ENCODE measurements around the gene WNT6. TPM values are rescaled to one million over a fixed set of nuclear protein-coding genes. Genes with fewer than 3 reads are reported as not detected.

The WNT6 gene
- total RNA-seq, 1 experiment from 2014 or later, result 8.1 TPM

DNA sequence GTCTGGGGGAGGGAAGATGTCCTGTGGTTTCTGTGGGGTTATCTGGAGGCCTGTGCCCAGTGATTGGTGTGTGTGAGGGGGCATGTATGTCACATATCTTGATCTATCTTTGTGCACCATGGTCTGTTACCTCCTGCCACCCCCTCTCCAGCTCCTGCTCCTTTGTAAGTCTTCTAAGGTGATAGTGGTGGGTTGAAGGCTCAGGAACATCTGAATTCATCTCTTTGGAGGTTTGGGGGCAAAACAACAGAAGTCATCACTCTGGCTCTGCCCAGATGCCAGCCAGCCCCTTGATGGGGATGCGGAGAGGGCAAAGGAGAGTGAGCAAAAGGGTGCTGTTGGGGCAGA, 2.7 kb upstream of the WNT6 start:
- Histone ChIP-seq H3K9me3 (ENCODE audit: control insufficient read depth, insufficient read depth, low read depth, low read length) (no peaks in the 10 kb centered on the region), H3K27me3 (ENCODE audit: control insufficient read depth, insufficient read depth, low read length) (peaks cover 10% of the 10 kb centered on the region), H3K27ac (ENCODE audit: low read length) (peak overlapping the region; percentile 25; the same call in 1 of the 2 replicates), H3K4me3 (ENCODE audit: low read depth in 2 of 2, low read length in 2 of 2) (no peak overlapping the region), H3K36me3 (ENCODE audit: control insufficient read depth, insufficient read depth, low read length) (no peaks in the 10 kb centered on the region), H3K4me1 (ENCODE audit: control insufficient read depth, insufficient read depth, low read length) (peaks cover 21% of the 10 kb centered on the region)
- intact Hi-C loops (cut with micrococcal nuclease; ENCODE audit: unreplicated experiment) (loop anchor here (10.0 kb wide), 1 partner anchor 298 kb away; no protein-coding TSS in a partner anchor), in situ Hi-C loops (cut with HindIII; ENCODE audit: low pct_unique_long_range_greater_than_20kb, low sequenced_read_pairs) (no loop called here)
- no TSS peak for BruUV-seq (replicated peaks)
- TF ChIP-seq POLR2AphosphoS5 (IDR thresholded peaks at IDR 0.05; ENCODE audit: low read depth, low read length), result no peak
- TF ChIP-seq, protein P1, sequence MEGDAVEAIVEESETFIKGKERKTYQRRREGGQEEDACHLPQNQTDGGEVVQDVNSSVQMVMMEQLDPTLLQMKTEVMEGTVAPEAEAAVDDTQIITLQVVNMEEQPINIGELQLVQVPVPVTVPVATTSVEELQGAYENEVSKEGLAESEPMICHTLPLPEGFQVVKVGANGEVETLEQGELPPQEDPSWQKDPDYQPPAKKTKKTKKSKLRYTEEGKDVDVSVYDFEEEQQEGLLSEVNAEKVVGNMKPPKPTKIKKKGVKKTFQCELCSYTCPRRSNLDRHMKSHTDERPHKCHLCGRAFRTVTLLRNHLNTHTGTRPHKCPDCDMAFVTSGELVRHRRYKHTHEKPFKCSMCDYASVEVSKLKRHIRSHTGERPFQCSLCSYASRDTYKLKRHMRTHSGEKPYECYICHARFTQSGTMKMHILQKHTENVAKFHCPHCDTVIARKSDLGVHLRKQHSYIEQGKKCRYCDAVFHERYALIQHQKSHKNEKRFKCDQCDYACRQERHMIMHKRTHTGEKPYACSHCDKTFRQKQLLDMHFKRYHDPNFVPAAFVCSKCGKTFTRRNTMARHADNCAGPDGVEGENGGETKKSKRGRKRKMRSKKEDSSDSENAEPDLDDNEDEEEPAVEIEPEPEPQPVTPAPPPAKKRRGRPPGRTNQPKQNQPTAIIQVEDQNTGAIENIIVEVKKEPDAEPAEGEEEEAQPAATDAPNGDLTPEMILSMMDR (IDR thresholded peaks at IDR 0.05), result no peak
- ChIA-PET POLR2A (interaction anchor here (0.7 kb wide), 1 partner anchor 383 kb away, joined by 3 read pairs; no protein-coding TSS in a partner anchor), CTCF (interaction anchor here (0.6 kb wide), 2 partner anchors 43 to 230 kb away, joined by 3 to 5 read pairs; no protein-coding TSS in a partner anchor)
- DNase-seq (ENCODE audit: low read depth, low spot score), result no peak
- no peak for ATAC-seq

DNA sequence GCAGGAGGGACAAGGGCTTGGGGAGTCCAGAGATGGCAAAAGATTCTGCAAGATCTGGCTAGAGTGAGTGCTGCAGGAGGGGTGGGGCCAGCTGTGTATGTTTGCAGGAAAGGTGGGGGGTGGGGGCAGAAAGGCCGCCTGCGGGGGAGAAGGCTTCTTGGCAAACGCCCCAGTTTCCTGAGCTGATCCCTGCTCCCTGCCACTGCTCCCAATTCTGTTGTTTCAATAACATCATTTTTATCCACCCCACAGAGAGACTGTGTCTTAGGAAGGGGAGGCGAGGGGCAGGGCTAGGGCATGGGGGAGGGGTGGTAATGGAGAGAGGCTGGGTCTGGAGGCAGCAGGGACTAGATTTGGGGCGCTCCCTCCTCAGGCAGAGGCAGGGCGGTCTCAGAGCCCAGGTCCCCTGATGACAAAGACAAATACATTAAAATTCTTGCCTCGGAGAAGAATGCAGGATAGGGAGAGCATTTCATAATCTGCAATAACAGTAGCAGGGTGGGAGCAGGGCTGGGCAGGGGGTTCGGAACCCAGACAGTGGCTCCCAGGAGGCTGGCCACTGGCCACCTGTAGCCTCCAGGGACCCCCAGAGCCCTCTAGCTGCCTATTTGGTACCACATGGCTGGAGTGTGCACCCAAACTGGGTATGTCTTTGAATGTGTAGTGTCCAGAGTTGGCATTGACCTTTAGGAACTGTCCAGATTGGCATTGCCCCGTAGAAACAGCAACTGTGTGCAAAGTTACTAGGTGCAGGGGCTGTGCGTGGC, 2.1 kb upstream of the WNT6 start:
- CTCF ChIA-PET, result interaction anchor here (0.6 to 1.2 kb wide), 4 partner anchors 10 to 229 kb away, joined by 3 to 6 read pairs (median 4); no protein-coding TSS in a partner anchor
- peak; percentile 42; the same call in 1 of the 2 replicates for ATAC-seq
- no peak for DNase-seq (ENCODE audit: low read depth, low spot score)
- TF ChIP-seq POLR2AphosphoS5 (IDR thresholded peaks at IDR 0.05; ENCODE audit: low read depth, low read length) (no peak), TCF7L2 (IDR thresholded peaks at IDR 0.05; ENCODE audit: low read depth, low read length) (no peak), SIN3A (IDR thresholded peaks at IDR 0.05; ENCODE audit: borderline replicate concordance, insufficient read depth, low read depth, low read length) (no peak)
- TF ChIP-seq, protein P2, sequence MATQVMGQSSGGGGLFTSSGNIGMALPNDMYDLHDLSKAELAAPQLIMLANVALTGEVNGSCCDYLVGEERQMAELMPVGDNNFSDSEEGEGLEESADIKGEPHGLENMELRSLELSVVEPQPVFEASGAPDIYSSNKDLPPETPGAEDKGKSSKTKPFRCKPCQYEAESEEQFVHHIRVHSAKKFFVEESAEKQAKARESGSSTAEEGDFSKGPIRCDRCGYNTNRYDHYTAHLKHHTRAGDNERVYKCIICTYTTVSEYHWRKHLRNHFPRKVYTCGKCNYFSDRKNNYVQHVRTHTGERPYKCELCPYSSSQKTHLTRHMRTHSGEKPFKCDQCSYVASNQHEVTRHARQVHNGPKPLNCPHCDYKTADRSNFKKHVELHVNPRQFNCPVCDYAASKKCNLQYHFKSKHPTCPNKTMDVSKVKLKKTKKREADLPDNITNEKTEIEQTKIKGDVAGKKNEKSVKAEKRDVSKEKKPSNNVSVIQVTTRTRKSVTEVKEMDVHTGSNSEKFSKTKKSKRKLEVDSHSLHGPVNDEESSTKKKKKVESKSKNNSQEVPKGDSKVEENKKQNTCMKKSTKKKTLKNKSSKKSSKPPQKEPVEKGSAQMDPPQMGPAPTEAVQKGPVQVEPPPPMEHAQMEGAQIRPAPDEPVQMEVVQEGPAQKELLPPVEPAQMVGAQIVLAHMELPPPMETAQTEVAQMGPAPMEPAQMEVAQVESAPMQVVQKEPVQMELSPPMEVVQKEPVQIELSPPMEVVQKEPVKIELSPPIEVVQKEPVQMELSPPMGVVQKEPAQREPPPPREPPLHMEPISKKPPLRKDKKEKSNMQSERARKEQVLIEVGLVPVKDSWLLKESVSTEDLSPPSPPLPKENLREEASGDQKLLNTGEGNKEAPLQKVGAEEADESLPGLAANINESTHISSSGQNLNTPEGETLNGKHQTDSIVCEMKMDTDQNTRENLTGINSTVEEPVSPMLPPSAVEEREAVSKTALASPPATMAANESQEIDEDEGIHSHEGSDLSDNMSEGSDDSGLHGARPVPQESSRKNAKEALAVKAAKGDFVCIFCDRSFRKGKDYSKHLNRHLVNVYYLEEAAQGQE (IDR thresholded peaks at IDR 0.05; ENCODE audit: insufficient read depth in 1 of 2, low read depth in 2 of 2, low read length in 1 of 2), result no peak
- TF ChIP-seq, protein P1 (IDR thresholded peaks at IDR 0.05), result no peak
- no peaks in the 10 kb centered on the region for H3K36me3 ChIP-seq (ENCODE audit: control insufficient read depth, insufficient read depth, low read length)
- in situ Hi-C loops (cut with HindIII; ENCODE audit: low pct_unique_long_range_greater_than_20kb, low sequenced_read_pairs) (no loop called here), intact Hi-C loops (cut with micrococcal nuclease; ENCODE audit: unreplicated experiment) (loop anchor here (10.0 kb wide), 1 partner anchor 297 kb away; no protein-coding TSS in a partner anchor)
- peaks cover 10% of the 10 kb centered on the region for H3K27me3 ChIP-seq (ENCODE audit: control insufficient read depth, insufficient read depth, low read length)
- no TSS peak for BruUV-seq (replicated peaks)
- H3K4me1 ChIP-seq (ENCODE audit: control insufficient read depth, insufficient read depth, low read length), result peaks cover 21% of the 10 kb centered on the region
- POLR2A ChIA-PET, result no interaction called here
- H3K9me3 ChIP-seq (ENCODE audit: control insufficient read depth, insufficient read depth, low read depth, low read length), result no peaks in the 10 kb centered on the region
- H3K27ac ChIP-seq (ENCODE audit: low read length), result no peak overlapping the region
- H3K4me3 ChIP-seq (ENCODE audit: low read depth in 2 of 2, low read length in 2 of 2), result no peak overlapping the region
